COLO829 (cell line): Measurements from ENCODE around the gene KCND2.
"Not testable (repeated sequence)": the region's sequence is repeated elsewhere in the genome, so short reads cannot be mapped to it uniquely, and the experiment has no call there.

Source experiments
- DNase-seq: peaks from one replicate; pipeline ENCODE4 v3.0.0; 2012; ENCODE audit warnings: low spot score

KCND2 gene

DNA sequence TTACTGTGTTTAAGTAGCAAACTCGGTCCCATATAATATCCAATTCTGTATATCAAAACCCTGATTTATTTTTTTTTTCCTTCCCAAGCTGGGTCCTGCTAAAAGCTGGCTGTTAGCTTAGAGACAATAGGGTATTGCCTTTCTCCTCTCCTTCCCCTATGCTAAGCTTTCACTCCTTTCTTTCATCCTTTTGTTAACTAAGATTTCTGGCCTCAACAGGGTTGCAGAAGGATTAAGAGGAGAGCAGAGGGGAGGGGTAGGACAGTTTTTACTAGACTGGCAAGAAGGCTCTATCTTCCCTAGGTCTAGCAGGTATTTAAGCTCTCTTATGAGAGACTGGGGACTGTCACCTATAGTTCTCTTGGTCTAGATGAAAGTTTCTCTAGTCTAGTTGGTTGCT is 229.2 kb downstream of the KCND2 start:
- DNase-seq: no peak

- DNase-seq: no peak
These were observed 229.8 kb downstream of the KCND2 start for GRCh38 chr7:120502825-120503224.

DNA sequence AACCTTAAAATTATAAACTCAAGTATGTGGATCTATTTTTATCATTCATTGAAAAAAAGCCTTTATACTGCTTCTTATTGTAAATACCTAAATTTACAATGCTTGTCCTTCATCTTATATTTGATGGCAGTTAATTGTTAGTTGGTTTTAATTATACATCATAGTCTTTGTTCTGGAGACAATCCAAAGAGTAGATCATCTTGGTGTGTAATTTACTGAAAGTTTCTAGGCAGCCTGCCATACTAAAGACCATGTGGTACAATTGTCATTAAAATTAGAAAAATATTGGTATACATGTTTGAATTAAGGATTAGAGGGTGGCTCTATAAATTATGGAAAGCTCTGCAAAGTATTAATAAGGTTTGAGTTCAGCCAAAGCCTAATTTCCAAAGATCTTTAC is 231.4 kb downstream of the KCND2 start:
- DNase-seq: no peak

GRCh38 chr7:120505770-120506169 is 232.8 kb downstream of the KCND2 start:
- no peak for DNase-seq

DNA sequence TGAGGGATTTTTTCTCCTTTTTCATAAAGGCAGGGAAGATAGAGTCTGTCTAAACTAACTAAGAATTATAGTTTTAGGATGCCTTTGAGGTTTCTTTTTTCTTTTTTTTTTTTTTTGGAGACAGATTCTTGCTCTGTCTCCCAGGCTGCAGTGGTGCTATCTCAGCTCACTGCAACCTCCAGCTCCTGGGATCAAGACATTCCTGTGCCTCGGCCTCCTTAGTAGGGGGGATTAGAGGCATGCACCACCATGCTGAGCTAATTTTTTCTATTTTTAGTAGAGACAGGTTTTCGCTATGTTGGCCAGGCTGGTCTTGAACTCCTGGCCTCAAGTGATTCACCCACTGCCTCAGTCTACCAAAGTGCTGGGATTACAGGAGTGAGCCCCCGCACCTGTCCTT is 239.7 kb downstream of the KCND2 start:
- no peak for DNase-seq

- DNase-seq: no peak
These were observed 246.2 kb downstream of the KCND2 start for GRCh38 chr7:120519224-120519623.

- no peak for DNase-seq
These were observed 249.1 kb downstream of the KCND2 start for GRCh38 chr7:120521761-120522737.

DNA sequence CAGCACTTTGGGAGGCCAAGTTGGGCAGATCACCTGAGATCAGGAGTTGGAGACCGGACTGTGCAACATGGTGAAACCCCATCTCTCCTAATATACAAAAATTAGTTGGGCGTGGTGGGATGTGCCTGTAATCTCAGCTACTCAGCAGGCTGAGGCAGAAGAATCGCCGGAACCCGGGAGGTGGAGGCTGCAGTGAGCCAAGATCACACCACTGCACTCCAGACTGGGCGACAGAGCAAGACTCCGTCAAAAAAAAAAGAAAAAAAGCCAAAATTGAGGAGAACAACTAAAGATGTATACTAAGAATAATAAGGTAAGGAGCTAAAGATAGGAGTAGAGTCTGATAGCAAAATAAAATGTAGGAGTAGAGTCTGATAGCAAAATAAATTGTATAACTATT is 251.0 kb downstream of the KCND2 start:
- DNase-seq: no peak

GRCh38 chr7:120526902-120527509 is 254.0 kb downstream of the KCND2 start:
- no peak for DNase-seq

- DNase-seq: no peak
These were observed 256.8 kb downstream of the KCND2 start for GRCh38 chr7:120529736-120530135.

DNA sequence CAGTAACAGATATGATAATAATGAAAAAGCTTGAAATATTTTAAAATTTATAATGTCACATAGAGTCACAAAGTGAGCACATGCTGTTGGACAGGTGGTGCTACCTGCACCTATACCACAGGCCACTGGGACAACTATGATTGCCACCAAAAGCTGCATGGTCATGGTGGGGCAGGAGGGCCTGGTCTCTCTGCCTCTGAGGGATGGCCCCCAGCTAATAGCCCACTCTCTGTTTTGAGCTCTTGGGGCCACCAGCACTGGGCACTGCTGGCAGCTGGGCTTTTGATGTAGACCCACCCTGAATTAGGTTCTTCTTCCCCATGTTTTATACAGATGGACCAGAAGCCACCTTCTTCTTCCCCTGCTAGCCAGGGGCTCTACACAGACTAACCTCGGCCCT is 265.4 kb downstream of the KCND2 start:
- no peak for DNase-seq

DNA sequence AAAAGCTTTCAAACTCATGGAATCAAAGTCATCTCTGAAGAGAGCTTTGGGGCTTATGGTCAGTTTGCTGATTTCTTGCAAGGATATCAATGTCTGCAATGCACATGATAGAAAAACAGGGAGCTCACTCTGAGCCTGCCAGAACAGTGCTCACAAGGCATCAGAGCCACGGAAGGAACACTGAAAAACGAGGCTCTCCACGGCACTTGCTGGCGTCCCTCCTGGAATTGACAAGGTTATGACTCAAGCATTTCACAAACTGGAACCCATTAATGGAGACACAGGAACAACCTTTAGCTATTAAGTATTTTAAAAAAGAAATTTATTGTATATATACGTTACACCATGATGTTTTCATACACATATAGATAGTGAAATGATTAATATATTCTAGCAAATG is 266.3 kb downstream of the KCND2 start:
- DNase-seq: no peak

DNA sequence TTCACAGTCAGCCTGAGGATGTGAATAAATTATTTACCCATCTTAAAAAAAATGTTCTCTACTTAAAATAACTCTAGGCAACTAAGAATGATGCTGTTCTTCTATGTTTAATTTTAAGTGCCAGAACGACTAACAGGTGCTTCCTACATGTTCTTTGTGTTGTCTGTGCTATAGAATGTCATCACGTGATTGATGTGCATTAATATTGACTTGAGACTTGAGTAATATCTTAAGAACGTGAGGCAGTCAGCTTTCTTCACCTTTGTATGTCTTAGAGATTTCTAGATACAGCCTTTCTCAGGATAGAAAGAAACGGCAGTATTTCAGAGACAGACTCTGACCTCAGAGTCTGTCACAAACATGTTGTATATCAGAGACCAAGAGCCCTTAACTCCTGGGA is 274.6 kb downstream of the KCND2 start:
- DNase-seq: no peak

GRCh38 chr7:120550494-120551048 is 277.6 kb downstream of the KCND2 start:
- DNase-seq: peak; percentile 94

- no peak for DNase-seq
These were observed 280.5 kb downstream of the KCND2 start for GRCh38 chr7:120553491-120553890.

DNA sequence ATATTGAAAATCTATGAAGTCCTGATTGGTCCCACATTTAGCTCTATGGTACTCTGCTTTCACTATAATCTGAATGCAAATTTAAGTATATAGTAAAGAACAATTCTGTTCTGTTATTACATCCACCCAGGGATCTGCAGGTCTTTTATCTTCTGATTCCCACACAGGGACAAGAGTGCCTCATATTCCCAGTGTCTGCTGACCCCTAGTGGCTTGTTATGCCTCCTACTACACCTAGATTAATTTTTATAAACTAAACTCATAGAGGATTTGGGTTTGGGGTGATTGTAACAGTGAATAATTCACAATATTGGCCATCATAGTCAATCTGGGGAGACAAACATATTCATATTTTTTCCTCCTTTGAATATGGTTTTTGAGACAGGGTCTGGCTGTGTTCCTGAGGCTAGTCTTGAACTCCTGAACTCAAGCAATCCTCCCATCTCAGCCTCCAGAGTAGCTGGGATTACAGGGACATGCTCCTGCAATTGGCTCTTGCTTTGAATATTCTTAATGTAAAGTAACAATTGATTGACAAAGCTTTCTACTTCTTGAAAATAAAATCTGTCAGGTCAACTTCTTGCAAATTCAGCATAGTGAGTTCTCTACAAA is 282.1 kb downstream of the KCND2 start:
- peak; percentile 70 for DNase-seq

DNA sequence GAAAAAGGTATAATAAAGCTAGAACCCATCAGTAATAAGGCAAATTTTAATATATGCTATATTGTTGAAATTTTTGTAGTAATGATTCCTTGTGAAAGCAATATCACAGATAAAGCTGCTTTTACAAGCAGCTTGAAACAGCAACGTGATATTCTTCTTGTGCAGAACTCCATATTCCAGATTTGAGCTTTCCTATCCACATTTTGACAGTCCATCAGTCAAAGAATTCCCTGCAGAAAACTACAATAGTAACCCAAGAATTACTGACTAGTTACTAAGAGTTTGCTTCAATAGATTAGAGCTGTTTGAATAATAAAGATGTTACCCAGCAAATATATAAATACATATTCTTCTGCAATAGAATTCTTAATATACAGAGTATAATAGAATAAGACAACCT is 291.2 kb downstream of the KCND2 start:
- DNase-seq: no peak

- no peak for DNase-seq
These were observed 294.2 kb downstream of the KCND2 start for GRCh38 chr7:120567204-120567603.

GRCh38 chr7:120578657-120579056 is 305.7 kb downstream of the KCND2 start:
- DNase-seq: not testable (repeated sequence)

GRCh38 chr7:120582916-120583315 is 309.9 kb downstream of the KCND2 start:
- peak; percentile 83 for DNase-seq

GRCh38 chr7:120583899-120584586 is 311.1 kb downstream of the KCND2 start:
- peak; percentile 59 for DNase-seq

GRCh38 chr7:120586571-120586970 is 313.6 kb downstream of the KCND2 start:
- peak; percentile 35 for DNase-seq
